ENCODE data around the gene STAC2. TPM values are rescaled to one million over a fixed set of nuclear protein-coding genes. Genes with fewer than 3 reads are reported as not detected.

The STAC2 gene
- total and polyA plus RNA-seq, 9 of the 15 experiments (the other 6 are each of a cell fraction or from before 2014, with no cell fraction given): not detected

GRCh38 chr17:39244600-39245570 is 19.1 kb upstream of the STAC2 start (continued):
- no peak for TF ChIP-seq TRIM24 (IDR thresholded peaks at IDR 0.05)
- no peak for TF ChIP-seq RNF2 (IDR thresholded peaks at IDR 0.05)
- TF ChIP-seq PYGO2 (tag; IDR thresholded peaks at IDR 0.05): no peak
- no peak for TF ChIP-seq ZNF583 (CRISPR knock-in tag; IDR thresholded peaks at IDR 0.05)
- TF ChIP-seq ARID2 (IDR thresholded peaks at IDR 0.05): peak; percentile 49; the same call in 1 of the 2 replicates
- peak; percentile 49; the same call in 1 of the 2 replicates for TF ChIP-seq HDAC2 (IDR thresholded peaks at IDR 0.05)
- no peak for TF ChIP-seq ZSCAN32 (CRISPR knock-in tag; IDR thresholded peaks at IDR 0.05)
- TF ChIP-seq NFRKB (IDR thresholded peaks at IDR 0.05; ENCODE audit: low read depth): no peak
- TF ChIP-seq, protein P1, sequence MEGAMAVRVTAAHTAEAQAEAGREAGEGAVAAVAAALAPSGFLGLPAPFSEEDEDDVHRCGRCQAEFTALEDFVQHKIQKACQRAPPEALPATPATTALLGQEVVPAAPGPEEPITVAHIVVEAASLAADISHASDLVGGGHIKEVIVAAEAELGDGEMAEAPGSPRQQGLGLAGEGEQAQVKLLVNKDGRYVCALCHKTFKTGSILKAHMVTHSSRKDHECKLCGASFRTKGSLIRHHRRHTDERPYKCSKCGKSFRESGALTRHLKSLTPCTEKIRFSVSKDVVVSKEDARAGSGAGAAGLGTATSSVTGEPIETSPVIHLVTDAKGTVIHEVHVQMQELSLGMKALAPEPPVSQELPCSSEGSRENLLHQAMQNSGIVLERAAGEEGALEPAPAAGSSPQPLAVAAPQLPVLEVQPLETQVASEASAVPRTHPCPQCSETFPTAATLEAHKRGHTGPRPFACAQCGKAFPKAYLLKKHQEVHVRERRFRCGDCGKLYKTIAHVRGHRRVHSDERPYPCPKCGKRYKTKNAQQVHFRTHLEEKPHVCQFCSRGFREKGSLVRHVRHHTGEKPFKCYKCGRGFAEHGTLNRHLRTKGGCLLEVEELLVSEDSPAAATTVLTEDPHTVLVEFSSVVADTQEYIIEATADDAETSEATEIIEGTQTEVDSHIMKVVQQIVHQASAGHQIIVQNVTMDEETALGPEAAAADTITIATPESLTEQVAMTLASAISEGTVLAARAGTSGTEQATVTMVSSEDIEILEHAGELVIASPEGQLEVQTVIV (CRISPR knock-in tag; IDR thresholded peaks at IDR 0.05; ENCODE audit: borderline replicate concordance): no peak
- TF ChIP-seq ZBTB43 (CRISPR knock-in tag; IDR thresholded peaks at IDR 0.05): no peak
- no peak for TF ChIP-seq ZBTB2 (IDR thresholded peaks at IDR 0.05)
- no peak for TF ChIP-seq ZBTB49 (CRISPR knock-in tag; IDR thresholded peaks at IDR 0.05; ENCODE audit: borderline replicate concordance)
- TF ChIP-seq SAFB (IDR thresholded peaks at IDR 0.05; ENCODE audit: borderline replicate concordance, low read depth, low read length): no peak
- TF ChIP-seq TCF3 (CRISPR knock-in tag; IDR thresholded peaks at IDR 0.05): no peak
- TF ChIP-seq TEAD4 (IDR thresholded peaks at IDR 0.05; ENCODE audit: low read length): no peak
- TF ChIP-seq TEAD4 (CRISPR knock-in tag; IDR thresholded peaks at IDR 0.05; ENCODE audit: borderline replicate concordance): no peak
- no peak for TF ChIP-seq ESRRB (CRISPR knock-in tag; IDR thresholded peaks at IDR 0.05; ENCODE audit: borderline replicate concordance)
- no peak for TF ChIP-seq EP300 (IDR thresholded peaks at IDR 0.05; ENCODE audit: low read length)
- no peak for TF ChIP-seq RHOXF2B (CRISPR knock-in tag; conservative IDR thresholded peaks at IDR 0.05)
- TF ChIP-seq KDM5B (IDR thresholded peaks at IDR 0.05; ENCODE audit: insufficient replicate concordance, low read depth, low read length): no peak
- no peak for TF ChIP-seq SMARCB1 (IDR thresholded peaks at IDR 0.05; ENCODE audit: insufficient read length, low read depth)
- no peak for TF ChIP-seq MAFK (IDR thresholded peaks at IDR 0.05; ENCODE audit: low read length)

Measured in K562 (cell line).